GM11168 (cell line): Measurements from ENCODE around the gene VPS35L.

Experiments
- in situ Hi-C: fragments of 300-500 bp; cut with MboI; formaldehyde crosslinking; loops from one replicate; pipeline ENCODE4 v1.12.0; 2022; ENCODE audit warnings: low sequenced_read_pairs; ENCODE audit not compliant: unreplicated experiment

Gene VPS35L

GRCh38 chr16:19555186-19555937 is at the start of gene VPS35L:
VPS35L (plus strand) TSS chr16:19555703; CDS start chr16:19555730, 27 bp downstream.
- in situ Hi-C loops: no loop called here

- in situ Hi-C loops: loop anchor here (25.0 kb wide), 1 partner anchor 420 kb away; no protein-coding TSS in a partner anchor
Observed at GRCh38 chr16:19506965-19507364, 48.5 kb upstream of the VPS35L start.

GRCh38 chr16:19507867-19508266 is 47.6 kb upstream of the VPS35L start:
- in situ Hi-C loops: loop anchor here (25.0 kb wide), 1 partner anchor 421 kb away; no protein-coding TSS in a partner anchor

GRCh38 chr16:19512297-19512696 is 43.2 kb upstream of the VPS35L start:
- in situ Hi-C loops: loop anchor here (25.0 kb wide), 1 partner anchor 425 kb away; no protein-coding TSS in a partner anchor

GRCh38 chr16:19513377-19514053 is 42.0 kb upstream of the VPS35L start:
- in situ Hi-C loops: loop anchor here (25.0 kb wide), 1 partner anchor 426 kb away; no protein-coding TSS in a partner anchor

GRCh38 chr16:19515757-19516156 is 39.7 kb upstream of the VPS35L start:
- in situ Hi-C loops: loop anchor here (25.0 kb wide), 1 partner anchor 428 kb away; no protein-coding TSS in a partner anchor

GRCh38 chr16:19517424-19518089 is 37.9 kb upstream of the VPS35L start:
- in situ Hi-C loops: loop anchor here (25.0 kb wide), 1 partner anchor 430 kb away; no protein-coding TSS in a partner anchor

GRCh38 chr16:19518388-19518787 is 37.1 kb upstream of the VPS35L start:
- in situ Hi-C loops: loop anchor here (25.0 kb wide), 1 partner anchor 431 kb away; no protein-coding TSS in a partner anchor

- in situ Hi-C loops: loop anchor here (25.0 kb wide), 1 partner anchor 434 kb away; no protein-coding TSS in a partner anchor
Observed at GRCh38 chr16:19520861-19521331, 34.6 kb upstream of the VPS35L start.

GRCh38 chr16:19521471-19522396 is 33.8 kb upstream of the VPS35L start, which contains the start of gene GDE1:
GDE1 (minus strand) TSS chr16:19522098; CDS start chr16:19521964, 134 bp downstream.
- in situ Hi-C loops: loop anchor here (25.0 kb wide), 1 partner anchor 434 kb away; no protein-coding TSS in a partner anchor

- in situ Hi-C loops: loop anchor here (25.0 kb wide), 1 partner anchor 435 kb away; no protein-coding TSS in a partner anchor
Observed at GRCh38 chr16:19522397-19522732, 33.1 kb upstream of the VPS35L start.

- in situ Hi-C loops: loop anchor here (25.0 kb wide), 1 partner anchor 435 kb away; no protein-coding TSS in a partner anchor
Observed at GRCh38 chr16:19522760-19523159, 32.7 kb upstream of the VPS35L start.

GRCh38 chr16:19523184-19523558 is 32.3 kb upstream of the VPS35L start:
- in situ Hi-C loops: loop anchor here (25.0 kb wide), 1 partner anchor 436 kb away; no protein-coding TSS in a partner anchor

GRCh38 chr16:19523559-19524355 is 31.7 kb upstream of the VPS35L start, which contains the start of gene CCP110:
CCP110 (plus strand) TSS chr16:19523942; CDS start chr16:19527882, 3,940 bp downstream.
- in situ Hi-C loops: loop anchor here (25.0 kb wide), 1 partner anchor 436 kb away; no protein-coding TSS in a partner anchor

GRCh38 chr16:19524356-19524615 is 31.2 kb upstream of the VPS35L start:
- in situ Hi-C loops: loop anchor here (25.0 kb wide), 1 partner anchor 437 kb away; no protein-coding TSS in a partner anchor

GRCh38 chr16:19524616-19525384 is 30.7 kb upstream of the VPS35L start:
- in situ Hi-C loops: loop anchor here (25.0 kb wide), 1 partner anchor 437 kb away; no protein-coding TSS in a partner anchor

- in situ Hi-C loops: no loop called here
Observed at GRCh38 chr16:19525385-19525723, 30.1 kb upstream of the VPS35L start.

- in situ Hi-C loops: no loop called here
Observed at GRCh38 chr16:19527161-19527560, 28.3 kb upstream of the VPS35L start.
